Duodenal mucosa (tissue), 2 donors: ENCODE results near the gene RCAN1.

Experiments
- H3K27ac ChIP-seq: one replicate; pipeline ENCODE4 v1.7.0; 2013; ENCODE audit warnings: low read depth, low read length
- H3K27me3 ChIP-seq, 2 donors: one replicate each; pipeline ENCODE4 v1.7.0; 2013; ENCODE audit warnings: low read length in 2 of 2, control low read depth in 1 of 2; ENCODE audit not compliant: insufficient read depth in 2 of 2, control insufficient read depth in 1 of 2
- H3K36me3 ChIP-seq, 2 donors: one replicate each; pipeline ENCODE4 v1.7.0; 2013; ENCODE audit warnings: low read length in 2 of 2, control low read depth in 1 of 2; ENCODE audit not compliant: insufficient read depth in 2 of 2, control insufficient read depth in 1 of 2
- H3K4me1 ChIP-seq, 2 donors: one replicate each; pipeline ENCODE4 v1.7.0; 2013; ENCODE audit warnings: low read length in 2 of 2, control low read depth in 1 of 2; ENCODE audit not compliant: insufficient read depth in 2 of 2, control insufficient read depth in 1 of 2
- H3K4me3 ChIP-seq, 2 donors: one replicate each; pipeline ENCODE4 v1.7.0; 2013; ENCODE audit warnings: low read length in 2 of 2, low read depth in 1 of 2
- H3K9ac ChIP-seq, 2 donors: one replicate each; pipeline ENCODE4 v1.7.0; 2013; ENCODE audit warnings: low read length in 2 of 2, low read depth in 1 of 2
- H3K9me3 ChIP-seq, 2 donors: one replicate each; pipeline ENCODE4 v1.7.0; 2013; ENCODE audit warnings: low read length in 2 of 2, control low read depth in 1 of 2; ENCODE audit not compliant: control insufficient read depth in 1 of 2

Gene RCAN1

DNA sequence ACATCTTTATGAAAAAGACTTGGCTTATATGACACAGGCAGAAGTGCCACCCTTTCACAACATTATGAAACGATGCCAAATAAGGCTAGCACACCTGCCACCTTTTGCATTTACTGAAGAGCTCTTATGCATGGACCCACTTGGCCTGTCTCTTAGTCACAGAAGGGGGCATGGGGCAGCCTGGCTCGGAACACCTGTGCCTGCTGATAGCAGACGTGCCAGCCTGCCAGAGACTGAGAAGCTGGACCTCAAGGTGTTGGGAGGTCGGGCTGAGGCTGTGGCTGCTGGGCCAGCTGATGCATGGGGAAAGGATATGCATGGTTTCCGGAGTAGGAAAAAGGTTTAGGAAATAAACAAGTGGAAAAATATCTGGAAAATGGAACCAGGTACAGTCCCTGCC, 21.5 kb downstream of the RCAN1 start:
- no peak overlapping the region for H3K27ac ChIP-seq
- peaks cover 58 to 72% of the 10 kb centered on the region in 2 donors for H3K4me1 ChIP-seq
- H3K27me3 ChIP-seq = no peaks in the 10 kb centered on the region

GRCh38 chr21:34592120-34592955, 22.6 kb downstream of the RCAN1 start:
- H3K36me3 ChIP-seq = no peaks in the 10 kb centered on the region
- H3K4me1 ChIP-seq = peaks cover 57 to 64% of the 10 kb centered on the region in 2 donors
- H3K27ac ChIP-seq = peak overlapping the region; percentile 74
- no peaks in the 10 kb centered on the region for H3K27me3 ChIP-seq
- no peaks in the 10 kb centered on the region for H3K9me3 ChIP-seq
- peak overlapping the region in 1 of 2 donors; percentile 27 for H3K9ac ChIP-seq
- H3K4me3 ChIP-seq = peak overlapping the region; percentile 48 to 50

More for the DNA sequence above, 21.5 kb downstream of the RCAN1 start:
- no peak overlapping the region for H3K4me3 ChIP-seq
- H3K9ac ChIP-seq = no peak overlapping the region
- H3K36me3 ChIP-seq = no peaks in the 10 kb centered on the region
- no peaks in the 10 kb centered on the region for H3K9me3 ChIP-seq

GRCh38 chr21:34590520-34590919, 24.4 kb downstream of the RCAN1 start:
- Histone ChIP-seq H3K36me3 (no peaks in the 10 kb centered on the region), H3K27ac (no peak overlapping the region), H3K9ac (no peak overlapping the region), H3K27me3 (no peaks in the 10 kb centered on the region), H3K4me1 (peaks cover 40 to 48% of the 10 kb centered on the region in 2 donors), H3K9me3 (no peaks in the 10 kb centered on the region), H3K4me3 (no peak overlapping the region)

DNA sequence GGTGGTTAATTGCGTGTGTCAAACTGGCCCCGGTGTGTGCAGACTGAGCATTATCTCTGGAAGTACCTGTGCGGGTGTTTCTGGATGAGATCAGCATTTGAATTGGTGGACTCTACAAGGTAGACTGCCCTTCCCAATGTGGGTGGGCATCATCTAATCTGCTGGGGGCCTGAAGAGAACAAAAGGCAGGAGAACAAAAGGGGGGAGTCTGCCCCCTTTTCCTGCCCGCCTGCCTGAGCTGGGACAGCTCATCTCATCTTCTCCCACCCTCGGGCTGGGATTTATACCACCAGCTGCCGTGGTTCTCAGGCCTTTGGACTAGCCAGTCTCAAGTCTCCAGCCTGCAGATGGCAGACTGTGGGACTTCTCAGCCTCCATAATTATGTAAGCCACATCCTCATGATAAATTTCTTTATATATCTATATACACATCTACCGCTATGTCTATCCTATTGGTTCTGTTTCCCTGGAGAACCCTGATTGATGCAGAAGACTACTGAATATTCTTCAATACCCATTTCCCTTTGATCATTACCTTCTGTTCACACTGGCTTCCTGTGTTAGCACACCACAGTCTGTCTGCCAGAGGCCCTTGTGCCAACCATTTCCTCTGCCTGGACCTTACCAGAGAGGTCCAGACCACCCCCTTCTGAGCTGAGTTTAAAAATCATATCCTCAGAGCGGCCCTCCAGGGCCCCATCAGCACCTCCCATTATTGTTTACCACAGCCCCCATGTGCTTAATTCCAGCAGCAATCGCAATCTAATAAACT, 25.2 kb downstream of the RCAN1 start:
- Histone ChIP-seq H3K9ac (no peak overlapping the region), H3K4me3 (no peak overlapping the region), H3K27ac (no peak overlapping the region), H3K9me3 (no peaks in the 10 kb centered on the region), H3K4me1 (peaks cover 34 to 40% of the 10 kb centered on the region in 2 donors), H3K27me3 (no peaks in the 10 kb centered on the region), H3K36me3 (no peaks in the 10 kb centered on the region)

- Histone ChIP-seq H3K9me3 (no peaks in the 10 kb centered on the region), H3K36me3 (no peaks in the 10 kb centered on the region), H3K9ac (no peak overlapping the region), H3K27ac (no peak overlapping the region), H3K4me3 (no peak overlapping the region), H3K27me3 (no peaks in the 10 kb centered on the region), H3K4me1 (peaks cover 0 to 5% of the 10 kb centered on the region in 2 donors)
These were observed 30.9 kb downstream of the RCAN1 start for GRCh38 chr21:34583926-34584563.

GRCh38 chr21:34582506-34583150, 32.3 kb downstream of the RCAN1 start:
- Histone ChIP-seq H3K36me3 (no peaks in the 10 kb centered on the region), H3K4me3 (no peak overlapping the region), H3K27me3 (no peaks in the 10 kb centered on the region), H3K4me1 (peaks cover 0 to 5% of the 10 kb centered on the region in 2 donors), H3K9ac (no peak overlapping the region), H3K27ac (no peak overlapping the region), H3K9me3 (no peaks in the 10 kb centered on the region)

DNA sequence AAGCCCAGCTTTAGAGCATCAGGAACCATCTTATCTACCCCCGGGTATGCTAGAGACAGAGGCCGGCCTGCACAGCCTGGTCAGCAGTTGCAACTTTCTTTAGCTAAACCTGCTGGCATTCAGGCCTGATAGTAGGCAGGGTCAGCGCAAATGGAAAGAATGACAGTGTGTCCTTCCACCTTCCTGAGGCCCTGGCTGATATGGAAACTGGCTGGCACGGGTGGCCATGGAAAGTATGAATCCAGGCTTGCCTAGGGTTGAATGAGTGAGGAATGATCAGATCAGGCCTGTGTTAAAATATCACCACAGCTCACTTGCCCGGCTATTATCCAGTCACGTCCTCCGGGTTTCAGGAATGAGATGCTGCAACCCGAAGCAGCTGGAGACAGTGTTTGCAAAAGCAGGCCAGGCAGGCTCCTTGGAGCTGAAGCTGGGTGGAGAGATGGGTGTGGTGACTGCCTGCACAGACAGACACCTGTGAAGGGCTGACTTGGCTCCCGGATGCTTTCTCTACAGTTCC, 34.7 kb downstream of the RCAN1 start:
- H3K27ac ChIP-seq = no peak overlapping the region
- H3K4me1 ChIP-seq = peaks cover 0 to 5% of the 10 kb centered on the region in 2 donors
- no peak overlapping the region for H3K9ac ChIP-seq
- H3K27me3 ChIP-seq = no peaks in the 10 kb centered on the region
- no peaks in the 10 kb centered on the region for H3K9me3 ChIP-seq
- no peaks in the 10 kb centered on the region for H3K36me3 ChIP-seq
- no peak overlapping the region for H3K4me3 ChIP-seq

DNA sequence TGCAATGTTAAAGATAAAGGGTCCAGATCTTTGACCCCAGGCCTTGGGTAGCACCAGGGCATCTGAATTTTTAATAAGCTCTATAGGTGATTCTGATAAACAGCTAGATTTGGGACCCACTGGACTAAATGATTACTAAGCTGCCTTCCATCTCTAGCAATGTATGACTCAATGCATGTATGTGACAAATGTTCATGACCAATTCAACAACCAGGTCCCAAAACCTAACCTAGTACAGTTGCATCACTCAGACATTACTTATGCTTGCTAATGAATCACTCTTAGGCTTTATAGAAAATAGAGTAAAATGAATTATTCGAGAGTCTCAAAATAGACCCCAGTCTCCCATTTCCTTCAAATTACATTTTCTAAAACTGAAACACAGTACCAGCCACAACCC, 35.5 kb downstream of the RCAN1 start:
- Histone ChIP-seq H3K27me3 (no peaks in the 10 kb centered on the region), H3K9me3 (no peaks in the 10 kb centered on the region), H3K27ac (no peak overlapping the region), H3K4me3 (no peak overlapping the region), H3K36me3 (no peaks in the 10 kb centered on the region), H3K4me1 (peaks cover 3 to 5% of the 10 kb centered on the region in 2 donors), H3K9ac (no peak overlapping the region)

DNA sequence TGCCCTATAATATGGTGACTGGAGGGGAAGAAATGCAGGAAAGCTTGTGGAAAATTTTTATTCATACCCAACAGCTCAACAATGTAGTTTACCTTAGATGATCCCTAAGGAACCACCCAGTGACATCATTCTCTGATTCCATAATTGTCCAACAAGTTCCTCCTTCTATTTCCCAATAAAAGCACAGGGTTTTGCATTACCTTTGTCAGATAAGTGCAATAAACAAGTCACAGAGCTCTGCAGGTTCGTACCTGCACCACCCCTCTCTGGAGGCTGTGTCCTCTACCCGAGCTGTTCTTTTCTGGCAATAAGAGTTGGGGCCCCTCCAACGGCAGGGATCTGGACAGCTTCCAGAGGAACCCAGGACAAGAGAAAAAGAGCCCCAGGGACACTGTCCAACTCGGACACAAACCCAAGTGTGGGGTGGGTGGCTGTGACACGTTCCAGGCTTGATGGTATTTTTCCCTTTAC, 38.8 kb downstream of the RCAN1 start:
- peaks cover 0 to 3% of the 10 kb centered on the region in 2 donors for H3K4me1 ChIP-seq
- H3K36me3 ChIP-seq = no peaks in the 10 kb centered on the region
- H3K27me3 ChIP-seq = no peaks in the 10 kb centered on the region
- H3K4me3 ChIP-seq = no peak overlapping the region
- H3K9me3 ChIP-seq = no peaks in the 10 kb centered on the region
- no peak overlapping the region for H3K27ac ChIP-seq
- H3K9ac ChIP-seq = no peak overlapping the region
